Transverse colon (tissue), 4 donors: ENCODE results near the gene UROC1.

Source experiments
- CTCF ChIP-seq, 5 experiments: fragments of 200-600 bp in 3 of 5; fragments of 450-650 bp in 2 of 5; sonication (generic) in 3 of 5; IDR thresholded peaks; 1 replicate in 2 of 5; 2 replicates in 3 of 5; pipeline ENCODE4 v1.5.1; 2016 to 2017; ENCODE audit warnings: antibody characterized with exemption in 5 of 5, inconsistent platforms in 3 of 5, mild to moderate bottlenecking in 2 of 5, moderate library complexity in 1 of 5
- EP300 ChIP-seq: sonication (generic); formaldehyde crosslinking; IDR thresholded peaks from one replicate; pipeline ENCODE4 v1.6.1; 2017; ENCODE audit warnings: antibody characterized with exemption, low read depth
- POLR2A ChIP-seq: fragments of 450-650 bp; IDR thresholded peaks from one replicate; pipeline ENCODE4 v1.6.1; 2016; ENCODE audit warnings: antibody characterized with exemption, mild to moderate bottlenecking, moderate library complexity
- POLR2AphosphoS5 ChIP-seq, 3 donors: sonication (generic); formaldehyde crosslinking; IDR thresholded peaks; one replicate each; pipeline ENCODE4 v1.6.1; 2016; ENCODE audit warnings: antibody characterized with exemption in 3 of 3

- TF ChIP-seq EP300 (no peak), CTCF (IDR thresholded peaks at IDR 0.05) (peak in 1 of 5 experiments; percentile 2), POLR2A (peak; percentile 2), POLR2AphosphoS5 (IDR thresholded peaks at IDR 0.05) (no peak)
These were observed 6.9 kb upstream of the UROC1 start for GRCh38 chr3:126524429-126524988.
